Liver (tissue), 4 donors: ENCODE results near the gene DLK1. TPM values are rescaled to one million over a fixed set of nuclear protein-coding genes. Genes with fewer than 3 reads are reported as not detected.

Experiments used
- polyA plus RNA-seq, 2 donors: library from polyadenylated mRNA; stranded (reverse) in 1 of 2; unstranded in 1 of 2; fragments of 200-250 nt in 1 of 2; fragments of >200 nt in 1 of 2; fragmentation: Nextera tagmentation in 1 of 2; extraction: Ambion mirVana in 1 of 2; gene quantifications; one replicate each; pipeline versions ENCODE4 v1.2.1 to v1.2.3, GENCODE V29; 2013 to 2015
- total RNA-seq, 2 donors: library from RNA; depleted of rRNA; stranded (reverse); fragments of >200 nt; gene quantifications; one replicate each; pipeline ENCODE4 v1.2.3, GENCODE V29; 2014
- donor health status: healthy.
- donor health status: healthy.
- donor health status: healthy.

The DLK1 gene
- total and polyA plus RNA-seq, 4 donors: 0.42 to 331 (median 1.8) TPM; not detected in 1

Other genes starting within 250 kb of the DLK1 start
- gene BEGAIN, start 139.5 kb upstream of the DLK1 start, total RNA-seq: 1 to 10 TPM in 1 of 2 donors, under 1 TPM in 1; 0.47 to 1.9 TPM
- under 1 TPM; 0.11 to 0.12 TPM for gene BEGAIN, start 139.5 kb upstream of the DLK1 start, polyA plus RNA-seq
- 100 to 1,000 TPM in 1 of 2 donors, 10 to 100 TPM in 1; 26.4 to 485 TPM for gene MEG3, start 99.2 kb downstream of the DLK1 start, total RNA-seq
- 10 to 100 TPM; 12.3 to 19.9 TPM for gene MEG3, start 99.2 kb downstream of the DLK1 start, polyA plus RNA-seq
- gene RTL1, start 176.8 kb downstream of the DLK1 start, total RNA-seq: under 1 TPM in 1 of 2 donors, not detected in 1; 0.05 TPM
- gene RTL1, start 176.8 kb downstream of the DLK1 start, polyA plus RNA-seq: under 1 TPM in 1 of 2 donors, not detected in 1; 0.04 TPM